Skin of body (tissue), 2 donors: ENCODE results near the gene DNM3. TPM values are rescaled to one million over a fixed set of nuclear protein-coding genes. Genes with fewer than 3 reads are reported as not detected.
"Not testable (repeated sequence)": the region's sequence is repeated elsewhere in the genome, so short reads cannot be mapped to it uniquely, and the experiment has no call there.

Experiments
- DNase-seq: peaks from one replicate; lab custom pipeline; 2025; lab: John Stamatoyannopoulos, UW
- total RNA-seq: library from RNA; depleted of rRNA; stranded (reverse); fragments of >200 nt; gene quantifications from one replicate; pipeline ENCODE4 v1.2.3, GENCODE V29; 2014

DNM3 gene
- total RNA-seq, 1 donor from 2014 or later: 5.2 TPM

DNA sequence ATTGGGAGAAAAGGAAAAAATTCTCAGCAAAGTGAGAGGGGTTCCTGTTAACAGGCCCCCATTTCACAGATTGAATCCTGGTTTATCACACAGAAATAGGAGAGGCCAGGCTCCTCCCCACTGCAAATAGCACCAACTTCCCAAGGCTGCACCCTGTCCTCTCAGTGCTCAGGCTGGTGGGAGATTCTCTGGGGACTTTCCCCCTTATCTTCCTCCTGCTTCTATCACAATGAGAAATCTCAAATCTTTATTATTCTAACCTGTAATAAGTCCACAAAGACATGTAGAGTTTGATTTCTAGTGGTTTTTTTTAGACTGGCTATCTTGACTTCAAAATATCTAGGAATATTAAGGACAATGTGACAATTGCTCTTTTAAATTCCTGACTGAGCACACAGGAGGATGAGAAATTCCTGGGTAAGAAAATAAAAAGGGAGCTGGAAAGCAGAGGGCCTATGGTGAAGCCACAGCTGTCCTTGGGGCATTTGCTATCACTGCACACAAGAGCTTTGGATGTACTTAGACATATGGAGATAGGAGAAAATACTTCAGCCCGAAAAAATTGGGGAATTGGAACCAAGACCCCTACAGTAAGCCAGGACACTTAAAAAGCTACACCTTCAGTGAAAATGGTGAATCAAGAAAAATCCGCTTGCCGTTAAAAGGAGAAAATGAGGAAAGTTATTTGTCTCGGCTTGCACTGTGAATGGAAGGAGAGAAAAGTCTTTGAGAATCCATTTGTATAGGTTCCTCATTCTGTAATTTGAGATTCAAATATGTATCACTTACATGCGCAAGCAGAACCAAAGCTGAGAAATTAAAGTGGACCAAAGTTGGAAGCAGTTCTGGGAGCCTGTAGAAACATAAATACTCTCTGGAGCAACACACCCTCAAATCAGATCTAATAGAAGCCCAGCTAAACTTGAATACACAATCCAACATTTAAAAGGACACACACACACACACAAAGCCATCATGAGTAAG, 513.3 kb downstream of the DNM3 start:
- DNase-seq: no peak

- DNase-seq: no peak
Measured at GRCh38 chr1:172356620-172357019, 515.3 kb downstream of the DNM3 start.

DNA sequence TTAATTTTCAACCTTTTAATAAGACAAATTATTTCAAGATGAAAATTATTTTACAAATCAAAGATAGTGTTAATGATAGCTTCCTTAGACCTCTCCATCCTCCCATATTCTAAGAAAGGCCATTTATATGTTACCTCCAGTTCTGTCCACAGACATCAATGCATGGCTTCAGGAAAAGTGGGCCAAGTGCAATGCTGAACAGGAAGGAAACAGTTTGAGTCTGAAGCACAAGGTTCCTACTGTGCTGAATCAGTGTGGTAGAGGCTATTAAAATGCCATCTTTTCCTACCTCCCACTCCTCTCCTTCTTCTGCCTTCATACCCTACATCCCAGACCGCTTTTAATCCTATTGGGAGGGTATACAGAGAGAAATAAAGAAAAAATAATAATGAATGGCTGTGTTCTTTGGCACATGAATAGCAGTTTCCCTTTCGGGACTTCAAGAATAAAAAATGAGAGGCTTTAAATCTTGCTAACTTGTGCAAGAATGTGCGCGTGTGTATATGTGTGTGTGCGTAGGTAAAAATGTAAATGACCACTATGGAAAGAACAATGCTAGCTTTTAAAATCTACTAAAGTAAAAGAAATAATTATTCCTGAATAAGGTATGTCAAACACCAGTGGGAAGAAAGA, 516.6 kb downstream of the DNM3 start:
- DNase-seq: no peak

DNA sequence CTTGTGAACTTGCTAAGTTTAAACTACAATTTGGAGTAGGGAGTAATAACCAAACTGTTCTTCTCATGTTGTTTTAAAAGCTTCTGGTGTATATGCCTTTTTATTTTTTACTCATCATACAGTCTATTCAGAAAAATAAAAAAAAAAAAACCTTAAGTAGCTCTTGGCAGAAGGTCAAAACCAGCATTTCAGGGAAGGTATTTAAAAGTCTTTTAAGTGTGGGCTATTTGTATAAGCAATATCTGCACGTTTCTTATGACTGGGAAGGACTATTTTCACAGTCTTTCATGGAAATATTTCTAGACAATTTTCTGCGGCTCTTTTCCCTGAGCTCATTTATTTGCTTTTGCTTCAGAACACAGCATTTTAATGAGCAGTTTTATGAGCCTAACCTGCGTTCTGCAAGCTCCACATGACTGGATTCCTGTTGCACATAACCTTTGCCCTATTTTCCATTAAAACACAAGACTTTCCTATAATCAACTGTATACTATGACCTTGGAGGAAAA, 518.2 kb downstream of the DNM3 start:
- peak; percentile 73 for DNase-seq

GRCh38 chr1:172360511-172360910, 519.2 kb downstream of the DNM3 start:
- DNase-seq: no peak

- DNase-seq: no peak
Measured at GRCh38 chr1:172360985-172361384, 519.7 kb downstream of the DNM3 start.

DNA sequence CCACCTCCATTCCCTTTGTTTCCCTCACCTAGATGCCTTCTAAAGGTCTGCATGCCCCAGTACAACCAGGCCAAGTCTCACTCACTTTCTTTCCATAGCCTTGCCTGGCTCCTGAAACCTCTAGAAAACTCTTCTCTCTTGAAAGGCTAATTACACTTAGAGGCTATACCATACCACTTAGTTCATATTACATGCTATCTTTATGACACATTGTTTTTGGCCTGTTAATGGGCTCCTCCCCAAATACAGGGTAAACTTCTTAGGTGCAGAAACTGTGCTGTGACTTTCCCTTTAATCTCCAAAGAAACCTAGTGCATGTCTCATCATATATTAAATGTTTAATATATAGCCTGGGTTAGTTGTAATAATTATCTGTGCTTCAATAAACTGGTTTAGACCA, 522.6 kb downstream of the DNM3 start:
- no peak for DNase-seq

- DNase-seq: not testable (repeated sequence)
Measured at GRCh38 chr1:172371646-172372045, 530.3 kb downstream of the DNM3 start.

- DNase-seq: no peak
Measured at GRCh38 chr1:172373864-172374263, 532.6 kb downstream of the DNM3 start.

- DNase-seq: no peak
Measured at GRCh38 chr1:172375211-172375631, 533.9 kb downstream of the DNM3 start.

DNA sequence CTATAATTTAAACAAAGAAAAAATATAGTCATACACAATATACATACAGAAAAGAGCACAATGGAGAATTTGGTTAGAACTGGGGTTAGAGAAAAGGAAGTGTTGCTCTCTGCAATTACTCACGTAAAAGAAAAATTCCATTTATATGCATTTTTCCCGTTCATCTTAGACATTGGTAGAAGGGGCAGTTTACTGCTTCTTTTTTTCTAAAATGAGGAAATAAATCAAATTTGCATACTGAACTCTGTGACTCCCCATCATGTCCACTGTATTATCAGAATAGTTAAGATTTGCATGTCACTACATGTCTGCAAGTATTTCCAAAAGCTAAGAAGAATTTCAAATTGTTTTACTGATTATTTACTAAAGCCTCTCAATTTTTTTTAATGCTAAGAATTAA, 535.1 kb downstream of the DNM3 start:
- DNase-seq: no peak

GRCh38 chr1:172377565-172377964, 536.3 kb downstream of the DNM3 start:
- DNase-seq: no peak

GRCh38 chr1:172378109-172378760, 536.9 kb downstream of the DNM3 start:
- peak; percentile 91 for DNase-seq

DNA sequence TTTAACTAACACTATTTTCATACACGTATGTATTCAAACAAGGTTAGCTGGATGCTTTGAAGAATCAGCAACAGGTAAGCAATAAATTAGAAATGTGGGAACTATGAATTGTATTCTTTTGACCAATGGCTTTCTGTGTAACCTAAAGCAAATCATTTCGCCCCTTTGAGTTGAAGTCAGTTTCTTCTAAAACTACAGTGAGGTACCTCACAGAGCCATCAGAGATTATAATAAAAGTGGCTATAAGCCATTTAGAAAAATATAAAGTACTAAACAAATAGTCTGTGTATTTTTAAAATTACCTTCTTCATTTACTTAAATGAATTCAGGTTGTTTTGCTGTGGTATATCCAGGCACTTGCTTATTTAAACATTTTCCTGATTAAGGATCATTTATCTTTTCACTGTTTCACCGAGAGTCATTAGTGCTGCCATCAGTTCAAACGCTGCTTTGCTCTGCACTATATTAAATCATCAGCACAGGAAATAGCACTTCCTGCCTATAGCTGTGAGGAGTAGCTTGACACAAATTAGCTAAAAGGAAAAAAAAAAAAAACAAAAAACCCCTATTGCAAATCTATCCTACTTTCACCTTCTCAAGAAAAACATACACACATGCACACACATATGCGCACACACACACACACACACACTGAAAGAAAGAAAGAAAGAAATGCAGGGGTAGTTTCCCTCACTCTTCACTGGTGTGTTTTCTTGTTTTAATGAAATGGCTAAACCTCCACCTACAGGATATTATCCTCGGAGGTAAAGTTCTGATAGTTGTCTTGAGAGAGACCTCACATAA, 539.3 kb downstream of the DNM3 start:
- peak; percentile 38 for DNase-seq

GRCh38 chr1:172381946-172382345, 540.6 kb downstream of the DNM3 start:
- peak; percentile 63 for DNase-seq

GRCh38 chr1:172382406-172382805, 541.1 kb downstream of the DNM3 start:
- no peak for DNase-seq

DNA sequence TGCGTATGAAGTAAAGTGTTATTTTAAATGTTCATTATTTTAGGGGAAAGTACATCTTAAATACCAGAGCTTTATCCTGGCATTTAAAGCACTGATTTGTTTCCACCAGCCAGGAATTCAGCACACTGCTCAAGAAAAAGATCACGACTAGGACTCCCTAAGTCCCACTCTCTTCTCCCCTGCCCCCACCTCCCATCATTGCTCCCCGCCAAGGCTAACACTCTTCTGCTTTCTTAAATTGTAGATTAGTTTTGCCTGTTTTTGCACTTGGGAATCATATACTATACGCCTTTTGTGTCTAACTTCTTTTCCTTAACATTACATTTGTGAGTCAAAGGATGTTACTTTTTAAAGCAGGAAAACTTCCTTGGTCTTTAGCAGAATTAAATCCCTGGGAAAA, 541.7 kb downstream of the DNM3 start:
- peak; percentile 58 for DNase-seq

DNA sequence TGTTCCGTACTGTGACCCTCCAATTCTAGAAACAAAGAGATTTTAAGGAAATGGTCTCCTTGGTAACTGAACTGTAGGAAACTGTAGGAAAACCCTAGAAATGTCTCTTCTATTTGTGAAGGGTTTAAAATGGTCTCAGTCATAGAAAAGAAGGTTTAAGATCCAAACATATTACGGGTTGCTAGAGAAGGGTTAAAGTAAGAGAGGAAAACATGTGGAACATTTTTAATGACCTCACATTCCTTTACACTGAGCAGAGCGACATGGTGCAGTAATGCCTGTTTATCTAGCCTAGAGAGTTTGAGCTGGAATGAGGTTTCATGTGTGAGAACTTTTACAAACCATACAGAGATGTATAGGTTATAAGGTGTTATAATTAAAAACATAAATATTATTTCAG, 542.2 kb downstream of the DNM3 start:
- peak; percentile 88 for DNase-seq

DNA sequence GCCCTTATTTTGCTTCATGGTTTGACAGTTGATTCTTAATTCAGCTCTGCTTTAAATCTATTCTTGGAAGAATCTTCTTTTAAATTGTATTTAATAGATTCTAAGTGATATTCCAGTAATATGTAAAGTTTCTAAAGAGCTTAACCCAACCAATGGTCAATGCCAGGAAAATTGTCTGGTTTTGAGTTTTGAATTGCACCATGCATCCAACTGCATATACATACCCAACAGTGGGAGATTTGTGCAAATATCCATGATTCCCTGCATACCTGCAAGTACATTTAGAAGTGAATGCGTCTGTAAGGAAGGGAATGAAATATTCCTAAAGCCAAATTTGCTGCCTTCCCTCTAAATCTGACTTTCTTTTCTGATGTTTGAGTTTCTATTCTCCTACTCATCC, 543.4 kb downstream of the DNM3 start:
- DNase-seq: no peak

DNA sequence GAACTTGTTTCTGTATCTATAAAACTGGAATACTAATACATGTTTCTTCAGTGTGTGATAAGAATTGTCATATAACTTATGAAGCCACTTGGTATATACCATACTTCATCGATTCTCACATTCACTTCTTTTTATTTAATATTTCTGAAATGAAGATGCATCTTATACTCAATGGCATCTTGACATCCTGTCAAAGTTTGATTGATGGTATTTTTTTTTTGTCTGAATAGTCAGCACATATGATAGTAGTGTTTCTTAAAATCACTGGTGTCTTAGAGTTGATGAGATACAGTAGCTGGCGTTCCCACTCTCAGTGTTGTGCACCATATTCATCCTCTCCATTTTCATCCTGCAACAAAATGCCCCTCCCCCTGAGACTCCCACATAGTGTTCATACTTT, 544.7 kb downstream of the DNM3 start:
- no peak for DNase-seq

- no peak for DNase-seq
Measured at GRCh38 chr1:172388490-172388889, 547.2 kb downstream of the DNM3 start.
